Epidermal melanocyte (primary cell): ENCODE data around the gene RPS8.
"Not testable (repeated sequence)": the region's sequence is repeated elsewhere in the genome, so short reads cannot be mapped to it uniquely, and the experiment has no call there.

Source experiments
- DNase-seq: peaks from one replicate; pipeline ENCODE4 v3.0.0; 2011; ENCODE audit warnings: low spot score; ENCODE audit not compliant: insufficient read length

The RPS8 gene

DNA sequence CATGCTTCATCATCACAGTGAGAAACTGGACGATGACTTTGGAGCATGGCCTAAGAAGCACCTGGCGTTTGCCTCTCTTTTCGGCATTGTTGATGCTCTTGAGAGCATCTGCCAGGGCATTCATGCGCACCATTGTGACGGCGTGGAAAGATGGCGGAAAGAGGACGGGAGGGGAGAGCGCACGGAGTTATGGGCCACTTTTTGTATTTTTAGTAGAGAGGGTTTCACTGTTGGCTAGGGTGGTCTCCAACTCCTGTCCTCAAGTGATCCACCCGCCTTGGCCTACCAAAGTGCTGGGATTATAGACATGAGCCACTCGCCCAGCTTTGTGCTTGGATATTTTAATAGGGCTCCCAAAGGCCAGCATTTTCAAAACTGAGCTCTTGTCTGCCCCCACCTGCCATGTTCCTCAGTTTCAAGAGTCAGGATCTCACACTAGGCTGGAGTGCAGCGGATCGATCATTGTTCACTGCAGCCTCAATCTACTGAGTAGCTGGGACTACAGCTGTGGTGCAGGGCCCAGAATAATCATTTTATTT lies 5.3 kb downstream of the RPS8 start:
- DNase-seq, result no peak

DNA sequence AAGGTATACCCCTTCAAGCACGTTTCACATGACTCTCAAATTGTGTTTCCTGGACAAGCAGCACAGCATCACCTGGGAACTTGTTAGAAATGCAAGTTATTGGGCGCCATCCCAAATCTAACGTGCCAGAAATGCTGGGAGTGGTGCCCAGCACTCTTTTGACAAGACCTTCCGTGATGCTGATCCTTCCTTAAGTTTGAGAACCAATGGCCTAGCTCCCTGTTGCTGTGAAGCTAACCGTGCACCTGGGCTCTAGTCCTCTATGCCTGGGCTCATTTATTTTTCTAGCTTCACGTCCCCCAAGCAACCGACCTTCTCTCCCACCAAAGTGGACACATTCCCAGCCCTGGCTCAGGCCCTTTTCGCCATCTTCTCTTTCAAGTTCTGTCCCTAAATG lies 8.4 kb downstream of the RPS8 start:
- no peak for DNase-seq

DNA sequence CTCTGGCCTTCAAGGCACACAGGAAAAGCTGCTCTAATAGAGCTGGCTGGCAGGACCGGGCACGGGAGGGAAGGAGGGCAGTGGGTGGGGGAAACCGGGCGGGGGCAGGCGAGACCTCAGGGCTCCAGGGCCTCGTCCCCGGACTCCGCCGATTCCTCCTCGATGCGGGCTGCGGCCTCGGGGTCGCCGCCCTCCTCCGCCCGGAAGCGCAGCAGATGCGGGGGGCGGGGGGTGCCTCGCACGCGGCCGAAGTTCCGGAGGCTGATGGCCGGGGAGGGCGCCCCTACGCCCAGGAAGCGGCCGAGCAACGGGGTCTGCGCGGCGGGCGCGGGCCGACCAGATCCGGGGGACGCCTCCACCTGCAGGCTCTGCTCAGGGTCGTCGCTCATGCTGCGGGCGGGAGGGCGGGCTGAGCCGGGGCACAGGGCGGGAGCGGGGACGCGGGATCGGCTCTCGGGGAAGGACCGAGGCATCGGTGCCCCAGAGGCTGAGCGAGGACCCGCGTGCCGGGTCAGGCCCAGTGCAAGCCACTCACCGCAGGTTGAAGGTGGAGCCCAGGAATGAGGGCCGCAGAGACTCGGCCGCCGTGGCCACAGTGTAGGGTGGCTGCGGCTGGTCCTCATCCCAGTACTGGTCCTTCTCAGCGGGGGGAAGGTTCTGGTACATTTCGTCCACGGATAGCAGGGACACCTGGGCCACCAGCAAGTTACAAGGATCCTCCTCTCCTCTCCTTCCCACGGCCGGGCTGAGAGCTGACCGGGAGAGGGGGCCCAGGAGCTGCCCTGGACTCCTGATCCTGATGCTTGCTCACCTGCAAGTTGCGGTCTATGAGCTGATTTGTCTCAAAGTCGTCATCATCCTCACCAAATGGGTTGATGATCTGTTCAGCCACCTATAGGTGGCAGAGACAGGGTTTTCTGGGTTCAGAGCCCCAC lies 9.0 kb downstream of the RPS8 start:
- DNase-seq, result no peak

DNA sequence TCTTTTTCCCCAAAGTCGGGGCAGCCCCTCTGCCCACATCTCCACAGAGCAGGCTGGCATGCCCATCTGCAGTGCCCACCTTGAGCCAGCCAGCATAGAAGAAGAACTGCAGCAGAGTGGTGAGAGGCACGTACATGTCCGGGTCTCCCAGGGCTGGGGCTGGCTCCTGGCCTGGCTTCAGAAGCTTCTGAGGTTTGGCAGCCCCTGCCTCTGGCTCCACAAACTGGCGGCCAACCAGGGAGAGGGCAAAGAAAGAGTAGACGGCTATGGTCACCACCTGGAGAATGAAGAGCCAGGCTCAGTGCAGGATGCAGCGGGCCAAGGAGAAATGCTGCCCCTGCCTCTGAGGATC lies 9.7 kb downstream of the RPS8 start:
- DNase-seq, result no peak

DNA sequence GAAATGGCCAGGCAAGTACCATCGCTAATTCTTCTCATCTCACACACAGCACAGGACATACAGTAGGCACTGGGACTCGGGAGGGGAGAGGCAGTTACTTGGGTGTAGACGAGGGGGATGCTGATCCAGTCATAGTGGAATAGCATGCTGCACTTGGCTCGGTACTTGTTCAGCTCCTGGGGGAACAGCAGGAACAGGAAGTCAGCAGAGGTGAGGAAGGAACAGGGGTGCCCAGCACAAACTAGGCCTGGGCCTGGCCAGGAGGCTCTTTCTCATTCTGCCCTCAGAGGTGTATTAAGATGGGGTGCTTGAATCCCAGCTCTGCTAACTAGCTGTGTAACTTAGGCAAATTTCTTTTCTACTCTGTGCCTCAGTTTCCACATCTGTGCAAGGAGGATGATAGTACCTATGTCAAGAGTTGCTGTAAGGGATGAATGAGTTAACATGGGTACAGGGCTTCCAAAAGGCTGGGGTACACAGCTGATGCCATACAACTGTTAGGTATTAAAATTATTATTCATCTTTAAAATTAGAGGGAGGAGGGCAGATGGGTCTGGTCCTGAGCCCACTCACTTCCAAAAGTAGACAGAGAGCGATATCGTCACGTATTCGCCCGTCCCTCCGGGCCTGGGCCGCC lies 10.3 kb downstream of the RPS8 start:
- no peak for DNase-seq

DNA sequence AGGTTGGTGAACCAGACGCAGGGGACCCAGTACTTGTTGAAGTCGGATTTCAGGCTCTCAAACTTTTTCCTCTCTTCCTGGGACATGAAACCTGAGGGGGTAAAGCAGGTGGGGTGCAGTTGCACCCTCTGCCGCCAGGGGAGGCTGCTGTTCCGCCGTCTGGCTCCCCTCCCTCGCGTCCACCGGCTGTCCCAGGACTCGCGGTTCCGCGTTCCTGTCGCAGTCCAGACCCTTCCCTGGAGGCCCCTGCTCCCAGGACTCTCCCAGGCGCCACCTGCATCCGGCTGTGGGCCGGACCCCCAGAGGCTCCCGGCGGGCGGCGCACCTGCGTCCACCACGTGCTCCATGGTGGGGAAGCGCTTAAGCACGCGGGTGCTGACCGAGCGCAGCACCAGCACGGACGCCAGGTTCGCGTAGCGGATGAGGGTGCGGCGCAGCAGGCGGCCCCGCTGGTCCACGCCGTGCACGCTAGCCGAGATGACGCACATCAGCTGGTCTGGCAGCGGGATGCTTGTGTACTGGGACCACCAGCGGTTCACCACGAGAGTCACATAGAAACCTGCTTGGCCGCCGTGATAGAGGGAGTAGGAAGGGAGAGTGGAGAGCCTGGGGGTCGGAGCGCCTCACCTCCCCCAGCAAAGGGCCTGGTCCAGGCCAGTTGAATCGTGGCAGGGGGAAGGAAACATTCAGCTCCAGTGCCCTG lies 10.9 kb downstream of the RPS8 start:
- DNase-seq, result peak; percentile 45

DNA sequence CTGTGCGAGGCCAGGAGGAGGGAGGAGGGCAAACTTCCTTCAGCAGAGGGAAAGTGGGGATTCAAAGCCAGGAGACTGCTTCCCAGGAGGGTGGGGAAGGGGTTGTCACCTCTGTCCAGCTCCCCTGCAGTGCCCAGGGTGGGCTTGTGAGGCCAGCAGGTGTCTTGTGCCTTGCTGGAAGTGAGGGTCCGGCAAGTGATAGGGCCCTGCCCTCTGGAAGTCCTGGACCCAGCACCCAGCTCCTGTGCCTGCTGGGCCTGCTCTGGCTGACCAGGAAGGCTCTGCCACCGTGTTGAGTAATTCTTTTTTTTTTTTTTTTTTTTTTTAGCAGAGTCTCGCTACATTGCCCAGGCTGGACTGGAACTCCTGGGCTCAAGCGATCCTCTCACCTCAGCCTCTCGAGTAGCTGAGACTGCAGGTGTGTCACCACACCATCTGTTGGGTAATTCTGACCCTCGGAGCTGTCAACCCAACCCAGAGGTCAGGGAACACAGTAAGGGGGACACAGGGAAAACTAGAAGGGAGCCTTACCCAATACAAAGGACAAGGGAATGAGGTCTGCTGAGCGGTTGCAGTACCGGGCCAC lies 11.6 kb downstream of the RPS8 start:
- DNase-seq, result no peak

DNA sequence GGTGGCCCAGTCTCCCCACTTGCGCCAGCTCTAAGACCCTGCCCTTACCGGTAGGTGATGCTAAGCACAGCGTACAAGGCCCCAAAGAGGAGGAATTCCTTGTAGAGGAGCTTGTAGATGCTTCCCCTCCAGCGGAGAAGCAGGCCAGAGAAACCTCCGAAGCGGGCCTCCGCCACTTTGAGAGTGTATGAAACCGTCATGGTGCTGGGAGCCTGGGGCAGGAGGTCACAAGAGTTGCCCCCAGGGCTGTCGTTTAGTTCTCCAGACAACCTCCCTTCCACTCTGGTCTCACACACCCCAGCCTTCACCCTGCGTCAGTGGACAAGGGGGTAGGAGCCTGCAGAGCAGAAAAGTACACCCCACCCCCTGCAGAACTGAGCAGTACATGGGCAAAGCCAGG lies 12.2 kb downstream of the RPS8 start:
- DNase-seq, result no peak

DNA sequence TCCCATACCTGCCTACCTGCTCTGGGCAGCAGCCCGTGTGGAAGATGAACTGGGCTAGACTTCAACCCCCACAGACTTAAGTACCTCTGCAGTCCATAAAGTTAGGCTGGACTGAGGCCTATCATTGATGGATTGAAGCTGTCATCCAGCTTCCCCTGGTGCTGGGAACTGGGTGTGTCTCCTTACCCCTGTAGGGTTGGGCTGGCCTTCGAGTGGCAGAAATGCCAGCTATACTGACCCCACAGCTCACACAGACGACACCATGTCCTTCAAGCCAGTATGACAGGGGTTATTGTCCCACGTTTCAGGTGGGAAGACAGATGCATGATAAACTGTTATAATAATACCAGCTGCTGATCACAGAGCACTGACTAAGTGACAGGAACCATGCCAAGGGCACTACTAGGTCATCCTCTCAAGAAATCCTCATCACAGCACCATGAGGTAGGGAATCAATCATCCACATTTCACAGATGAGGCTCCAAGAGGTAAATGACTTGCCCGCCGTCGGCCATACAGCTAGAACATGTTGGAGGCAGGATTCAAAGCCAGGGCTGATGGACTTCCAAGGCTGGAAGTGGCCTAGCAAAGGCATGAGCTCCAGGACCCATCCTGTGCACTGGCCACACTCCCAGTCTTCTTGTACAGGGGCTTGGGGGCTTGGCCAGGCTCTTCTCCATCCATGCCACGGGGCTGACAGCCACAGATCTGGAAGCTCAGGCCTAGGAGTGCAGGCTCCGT lies 12.9 kb downstream of the RPS8 start, which contains the start of gene BEST4:
BEST4 (minus strand) TSS at position 51 of the 741 bp plus-strand sequence. CDS start 465 bp downstream, outside the sequence.
- DNase-seq, result no peak

DNA sequence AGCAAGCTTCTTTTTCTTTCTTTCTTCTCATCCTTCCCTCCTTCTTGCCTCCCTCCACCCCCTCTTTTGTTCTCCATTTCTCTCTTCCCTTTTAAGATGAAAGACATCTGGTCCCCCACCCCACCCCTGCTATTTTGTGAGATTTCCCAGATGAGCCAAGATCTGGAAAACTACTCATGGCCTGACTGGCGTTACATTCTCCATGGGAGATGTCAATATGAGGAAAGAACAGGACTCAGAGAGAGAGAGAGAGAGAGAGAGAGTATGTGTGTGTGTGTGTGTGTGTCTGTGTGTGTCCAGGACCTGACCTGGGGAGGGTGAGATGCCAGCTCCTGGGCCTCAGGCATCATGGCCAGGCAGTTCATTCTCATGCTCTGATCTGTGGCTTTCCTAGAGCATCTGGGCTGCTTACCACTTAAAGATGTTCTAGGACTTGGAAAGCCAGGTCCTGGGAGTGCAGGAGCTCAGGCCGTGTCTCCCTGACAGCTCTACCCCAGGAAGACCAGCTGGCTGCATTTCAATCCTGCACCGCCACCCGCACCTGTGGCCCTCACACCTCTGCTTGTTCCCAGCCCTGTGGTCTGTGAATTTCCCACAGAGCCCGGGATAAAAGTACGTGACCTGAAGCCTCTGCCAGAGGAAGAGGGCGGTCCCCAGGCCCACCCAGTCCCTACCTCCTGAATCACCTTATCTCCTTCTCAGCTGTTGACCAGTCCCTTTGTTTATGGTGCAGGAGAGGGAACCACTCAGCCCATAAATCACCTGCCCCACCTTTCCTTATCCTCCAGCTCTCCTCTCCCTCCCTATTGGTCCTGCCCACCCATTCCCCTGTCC lies 15.8 kb downstream of the RPS8 start:
- DNase-seq, result no peak

DNA sequence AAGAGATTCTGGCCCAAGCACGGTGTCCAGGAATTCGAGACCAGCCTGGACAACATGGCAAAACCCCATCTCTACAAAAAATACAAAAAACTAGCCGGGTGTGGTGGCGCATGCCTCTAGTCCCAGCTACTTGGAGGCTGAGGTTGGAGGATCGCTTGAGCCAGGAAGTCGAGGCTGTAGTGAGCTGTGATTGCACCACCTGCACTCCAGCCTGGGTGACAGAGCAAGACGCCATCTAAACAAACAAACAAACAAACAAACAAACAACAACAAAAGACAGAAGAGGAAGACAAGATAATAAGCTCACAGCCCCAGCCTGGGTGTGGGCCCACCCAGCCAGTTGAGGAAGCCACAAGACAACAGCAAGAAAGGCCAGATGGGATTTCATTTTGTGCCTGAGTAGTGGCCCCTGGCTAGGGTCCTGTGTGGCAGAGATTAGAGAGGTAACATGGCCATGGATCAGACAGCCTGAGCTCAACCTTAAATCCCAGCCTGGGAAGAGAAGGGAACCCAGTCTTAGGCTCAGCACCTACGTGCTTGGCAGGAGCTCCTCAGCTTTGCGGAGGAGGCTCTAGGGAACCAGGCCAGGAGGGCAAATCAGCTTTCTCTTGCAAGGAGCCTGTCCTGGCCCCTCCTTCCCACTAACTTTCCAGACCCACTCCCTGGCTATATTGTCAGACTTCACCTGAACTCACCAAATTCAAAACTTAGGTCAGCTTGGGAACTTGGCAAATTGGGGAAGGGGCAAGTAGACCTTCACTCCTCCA lies 17.6 kb downstream of the RPS8 start:
- no peak for DNase-seq

DNA sequence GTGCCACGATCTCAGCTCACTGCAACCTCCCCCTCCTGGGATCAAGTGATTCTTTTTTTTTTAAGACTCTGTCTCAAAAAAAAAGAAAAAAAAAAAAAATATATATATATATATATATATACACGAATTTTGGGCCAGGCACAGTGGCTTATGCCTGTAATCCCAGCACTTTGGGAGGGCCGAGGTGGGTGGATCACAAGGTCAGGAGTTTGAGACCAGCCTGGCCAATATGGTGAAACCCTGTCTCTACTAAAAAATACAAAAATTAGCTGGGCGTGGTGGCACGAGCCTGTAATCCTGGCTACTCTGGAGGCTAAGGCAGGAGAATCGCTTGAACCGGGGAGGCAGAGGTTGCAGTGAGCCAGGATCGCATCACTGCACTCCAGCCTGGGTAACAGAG lies 22.5 kb downstream of the RPS8 start:
- DNase-seq, result not testable (repeated sequence)

DNA sequence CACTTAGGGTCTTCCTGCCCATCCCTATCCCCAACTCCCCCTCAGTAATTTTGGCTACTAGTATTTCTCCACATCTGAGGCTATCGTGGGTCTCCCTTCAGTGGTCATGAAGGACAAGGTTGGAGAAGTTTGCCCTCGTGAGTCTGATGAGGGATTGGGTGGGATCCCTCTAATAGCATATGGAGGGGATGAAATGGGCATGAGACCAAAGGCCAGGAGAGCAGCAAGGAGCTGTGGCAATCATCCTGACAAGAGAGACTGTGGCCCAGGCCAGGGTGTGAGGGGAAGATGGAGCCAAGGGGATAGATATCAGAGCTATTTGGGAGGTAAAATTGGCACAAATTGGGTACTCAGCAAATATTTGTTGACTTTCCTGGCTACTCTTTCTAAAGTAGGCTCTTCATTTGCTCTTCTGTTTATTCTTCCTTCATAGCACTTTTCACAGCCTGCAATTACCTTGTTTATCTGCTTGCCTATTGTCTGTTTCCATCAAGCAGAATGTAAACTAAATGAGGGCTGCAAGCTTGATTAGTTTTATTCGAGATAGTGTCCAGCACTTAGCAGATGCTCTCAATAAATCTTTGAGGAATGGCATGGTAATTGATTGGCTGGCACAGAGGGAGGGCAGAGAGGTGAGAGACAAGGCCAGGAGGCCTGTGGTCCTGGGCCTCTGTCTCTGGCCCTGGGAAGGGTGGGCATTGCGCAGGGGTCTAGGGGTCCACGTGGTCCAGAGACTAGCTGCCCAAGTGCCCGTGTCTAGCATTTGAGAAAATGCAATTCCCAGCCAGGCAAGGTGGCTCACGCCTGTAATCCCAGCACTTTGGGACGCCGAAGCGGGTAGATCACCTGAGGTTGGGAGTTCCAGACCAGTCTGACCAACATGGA lies 23.4 kb downstream of the RPS8 start:
- no peak for DNase-seq

DNA sequence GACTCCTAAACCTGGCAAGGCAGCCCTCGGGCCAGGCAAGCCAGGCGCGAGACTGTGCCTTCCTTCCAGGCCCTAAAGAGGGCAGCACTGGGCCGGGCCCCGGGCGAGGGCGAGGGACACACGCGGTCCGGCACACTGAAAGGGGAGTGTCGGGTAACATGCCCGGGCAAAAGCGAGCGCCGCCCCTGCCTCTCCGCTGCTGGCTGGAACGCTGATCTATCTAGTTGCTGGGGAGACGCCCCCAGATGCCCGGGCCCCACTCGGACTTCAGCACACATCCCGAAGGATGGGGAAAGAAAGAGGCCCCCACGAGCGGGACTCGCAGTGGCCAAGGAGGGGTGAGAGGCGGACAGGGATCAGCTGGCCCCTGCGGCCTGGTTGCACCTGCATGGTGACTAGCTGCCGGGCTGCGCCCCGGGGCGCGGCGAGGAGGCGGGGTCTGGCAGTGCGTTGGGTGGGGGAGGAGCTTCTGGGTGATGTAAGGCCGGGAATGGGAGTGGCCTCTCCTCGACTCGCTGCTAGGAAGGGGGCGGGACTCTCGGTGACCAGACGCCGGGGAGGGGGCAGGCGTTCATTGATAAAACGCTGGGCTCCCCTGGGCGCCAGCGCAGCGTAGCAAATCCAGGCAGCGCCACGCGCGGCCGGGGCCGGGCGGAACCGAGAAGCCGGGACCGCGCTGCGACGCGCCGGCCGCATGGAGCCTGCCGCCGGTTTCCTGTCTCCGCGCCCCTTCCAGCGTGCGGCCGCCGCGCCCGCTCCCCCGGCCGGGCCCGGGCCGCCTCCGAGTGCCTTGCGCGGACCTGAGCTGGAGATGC lies 24.6 kb downstream of the RPS8 start, which contains the start of gene PLK3:
PLK3 (plus strand) TSS at position 608 of the 815 bp plus-strand sequence; CDS start at position 695, 87 bp downstream.
- DNase-seq, result peak; percentile 98

DNA sequence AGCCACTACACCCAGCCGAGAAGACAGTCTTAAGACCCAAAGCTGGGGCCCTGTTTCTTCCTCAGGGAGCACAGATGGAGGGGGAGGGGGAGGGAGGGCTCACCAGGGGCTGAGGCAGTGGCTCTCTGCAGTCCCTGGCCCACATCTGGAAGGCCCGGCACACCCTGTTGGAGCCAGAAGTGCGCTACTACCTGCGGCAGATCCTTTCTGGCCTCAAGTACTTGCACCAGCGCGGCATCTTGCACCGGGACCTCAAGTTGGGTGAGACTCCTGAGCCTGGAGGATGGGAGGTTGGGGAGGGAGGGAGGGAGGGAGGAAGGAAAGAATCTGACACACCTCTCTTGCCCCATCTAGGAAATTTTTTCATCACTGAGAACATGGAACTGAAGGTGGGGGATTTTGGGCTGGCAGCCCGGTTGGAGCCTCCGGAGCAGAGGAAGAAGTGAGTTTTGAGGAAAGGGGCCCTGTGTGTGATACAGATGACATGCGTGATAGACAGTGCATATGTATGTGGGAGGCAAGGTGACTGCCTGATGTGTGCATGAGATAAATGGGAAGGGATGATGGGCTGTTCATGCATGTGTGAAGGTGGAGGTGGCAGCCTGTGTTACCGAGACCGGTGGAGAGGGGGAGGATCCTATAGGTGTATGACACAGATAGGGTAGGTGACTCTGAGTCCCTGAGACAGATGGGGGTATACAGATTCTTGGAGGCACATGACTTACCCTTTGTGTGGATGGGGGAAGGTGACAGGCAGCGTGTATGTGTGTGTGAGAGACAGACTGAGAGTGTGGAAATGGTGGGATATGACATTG lies 26.4 kb downstream of the RPS8 start:
- no peak for DNase-seq
